ENCODE results near the gene LRFN5. TPM values are rescaled to one million over a fixed set of nuclear protein-coding genes. Genes with fewer than 3 reads are reported as not detected.

Gene LRFN5
- total and polyA plus RNA-seq, 2 of the 13 experiments (the other 11 are each of a cell fraction or from before 2014, with no cell fraction given): not detected

DNA sequence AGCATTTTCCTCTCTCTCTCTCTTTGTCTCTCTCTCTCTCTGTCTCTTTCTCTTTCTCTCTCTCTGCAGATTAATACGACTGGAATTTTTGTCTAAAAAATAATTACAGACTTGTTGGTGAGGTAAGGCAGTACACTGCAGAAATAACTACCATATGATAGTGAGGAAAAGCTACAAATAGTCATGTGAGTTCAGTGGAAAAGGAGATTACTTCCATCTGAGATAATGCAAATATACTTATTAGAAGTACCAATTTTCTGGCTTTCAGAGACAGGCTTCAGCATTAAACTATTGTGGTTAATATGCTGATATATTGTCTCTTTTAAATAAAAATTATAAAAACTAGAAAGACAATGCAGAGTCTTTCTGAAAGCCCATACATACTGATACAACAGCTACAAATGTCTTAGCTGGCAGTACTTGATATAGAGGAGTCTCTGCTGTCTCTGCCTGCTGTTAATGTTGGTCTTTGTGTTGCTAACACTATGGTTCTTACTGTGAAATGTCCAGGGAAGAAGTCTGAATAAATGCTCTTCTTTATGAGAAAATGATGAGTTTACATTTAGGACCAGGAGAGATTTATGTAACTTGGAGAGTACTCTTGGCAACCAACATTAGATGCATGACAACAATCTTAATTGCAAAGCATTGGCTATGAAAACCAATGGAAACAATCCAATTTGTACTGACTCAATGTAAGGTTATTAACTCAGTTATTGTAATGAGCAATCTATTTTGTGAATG lies 167.0 kb downstream of the LRFN5 start:
- Histone ChIP-seq H4K20me1 (ENCODE audit: insufficient read depth, low read length) (no peaks in the 10 kb centered on the region), H3K9me3 (ENCODE audit: low read length) (peaks cover 77% of the 10 kb centered on the region), H3K27ac (ENCODE audit: extremely low read length, insufficient read depth, low read length) (no peak overlapping the region), H3K4me3 (replicated peaks in 1 of 3; ENCODE audit: insufficient read depth in 1 of 3, low read depth in 2 of 3, low read length in 3 of 3) (no peak overlapping the region), H3K27me3 (ENCODE audit: control insufficient read depth in 1 of 2, insufficient read depth in 2 of 2, low read length in 2 of 2) (no peaks in the 10 kb centered on the region), H3K4me1 (ENCODE audit: insufficient read depth, low read length) (no peaks in the 10 kb centered on the region), H3K4me2 (ENCODE audit: low read depth, low read length) (no peak overlapping the region), H3K9ac (ENCODE audit: insufficient read depth, low read depth, low read length) (no peak overlapping the region), H3K36me3 (replicated peaks in 1 of 2; ENCODE audit: control insufficient read depth in 1 of 2, insufficient read depth in 2 of 2, low read length in 2 of 2) (no peaks in the 10 kb centered on the region), H2AFZ (ENCODE audit: low read length) (no peak overlapping the region), H3K79me2 (ENCODE audit: insufficient read depth, low read length) (no peaks in the 10 kb centered on the region)
- TF ChIP-seq, protein P1, sequence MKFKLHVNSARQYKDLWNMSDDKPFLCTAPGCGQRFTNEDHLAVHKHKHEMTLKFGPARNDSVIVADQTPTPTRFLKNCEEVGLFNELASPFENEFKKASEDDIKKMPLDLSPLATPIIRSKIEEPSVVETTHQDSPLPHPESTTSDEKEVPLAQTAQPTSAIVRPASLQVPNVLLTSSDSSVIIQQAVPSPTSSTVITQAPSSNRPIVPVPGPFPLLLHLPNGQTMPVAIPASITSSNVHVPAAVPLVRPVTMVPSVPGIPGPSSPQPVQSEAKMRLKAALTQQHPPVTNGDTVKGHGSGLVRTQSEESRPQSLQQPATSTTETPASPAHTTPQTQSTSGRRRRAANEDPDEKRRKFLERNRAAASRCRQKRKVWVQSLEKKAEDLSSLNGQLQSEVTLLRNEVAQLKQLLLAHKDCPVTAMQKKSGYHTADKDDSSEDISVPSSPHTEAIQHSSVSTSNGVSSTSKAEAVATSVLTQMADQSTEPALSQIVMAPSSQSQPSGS (CRISPR knock-in tag; IDR thresholded peaks at IDR 0.05): no peak
- TF ChIP-seq AKNA (CRISPR knock-in tag; IDR thresholded peaks at IDR 0.05; ENCODE audit: borderline replicate concordance) (no peak), PLSCR1 (CRISPR knock-in tag; IDR thresholded peaks at IDR 0.05; ENCODE audit: borderline replicate concordance) (no peak), TSC22D2 (CRISPR knock-in tag; IDR thresholded peaks at IDR 0.05; ENCODE audit: borderline replicate concordance) (no peak), MAFK (conservative IDR thresholded peaks at IDR 0.05 in 1 of 2, IDR thresholded peaks at IDR 0.05 in 1 of 2; ENCODE audit: low read length in 2 of 2) (peak; percentile 43 to 49; a peak in 3 of 4 replicates), ZNF619 (CRISPR knock-in tag; IDR thresholded peaks at IDR 0.05) (no peak), MAFF (IDR thresholded peaks at IDR 0.05; ENCODE audit: low read depth, low read length) (peak; percentile 50), BORCS8-MEF2B (CRISPR knock-in tag; IDR thresholded peaks at IDR 0.05) (no peak), MTA1 (CRISPR knock-in tag; IDR thresholded peaks at IDR 0.05; ENCODE audit: borderline replicate concordance) (no peak), SMAD3 (CRISPR knock-in tag; IDR thresholded peaks at IDR 0.05) (no peak)
- in situ Hi-C loops (cut with HindIII; ENCODE audit: extremely low pct_ligation_motif_present, low pct_unique_long_range_greater_than_20kb): no loop called here
- DNase-seq (ENCODE audit: low spot score): no peak
- BruUV-seq (replicated peaks): no TSS peak
- CTCF ChIA-PET (ENCODE audit: low intra/inter-chr PET ratio, low total read pairs): no interaction called here
- POLR2A ChIA-PET: no interaction called here
- no peak for ATAC-seq
- intact Hi-C loops (cut with micrococcal nuclease; ENCODE audit: unreplicated experiment): no loop called here
- WGBS (ENCODE audit: low lambda C conversion rate): 1% methylated on average over 1 of the region's 1 CpG
- no peak for FAIRE-seq

Measured in HepG2 (cell line).